Common myeloid progenitor, CD34-positive (primary cell): Measurements from ENCODE around the gene ERC2.

Source experiments
- CTCF ChIA-PET: fragments of 350-600 bp; sonication (Branson Sonifier 250); formaldehyde crosslinking; loops from one replicate; lab custom pipeline; 2021; ENCODE audit warnings: antibody characterized with exemption; lab: Charles Lee
- POLR2A ChIA-PET: fragments of 350-600 bp; sonication (Branson Sonifier 250); formaldehyde crosslinking; loops from one replicate; lab custom pipeline; 2021; ENCODE audit warnings: antibody characterized with exemption; lab: Charles Lee
- DNase-seq, 3 donors: peaks; one replicate each; pipeline versions ENCODE4 v3.0.0 to v3.0.0-alpha.2; 2013
- H3K27ac ChIP-seq, 2 experiments: 1 replicate in 1 of 2; 2 replicates in 1 of 2; pipeline ENCODE4 v1.7.0; 2013; ENCODE audit warnings: inconsistent platforms in 2 of 2, low read length in 2 of 2, mild to moderate bottlenecking in 2 of 2, low read depth in 1 of 2, moderate library complexity in 1 of 2; ENCODE audit not compliant: severe bottlenecking in 2 of 2, insufficient read depth in 1 of 2, poor library complexity in 1 of 2
- H3K27me3 ChIP-seq, 5 experiments: replicated peaks in 2 of 5; 1 replicate in 3 of 5; 2 replicates in 2 of 5; pipeline versions ENCODE4 v1.6.1 to v1.7.0; 2013; ENCODE audit warnings: low read length in 4 of 5, mild to moderate bottlenecking in 2 of 5, moderate library complexity in 2 of 5, inconsistent platforms in 1 of 5; ENCODE audit not compliant: insufficient read depth in 5 of 5, control insufficient read depth in 4 of 5
- H3K36me3 ChIP-seq, 4 experiments: 1 replicate in 2 of 4; 2 replicates in 2 of 4; pipeline versions ENCODE4 v1.6.1 to v1.7.0; 2013; ENCODE audit warnings: low read length in 3 of 4, control low read depth in 1 of 4, mild to moderate bottlenecking in 1 of 4; ENCODE audit not compliant: control insufficient read depth in 4 of 4, insufficient read depth in 4 of 4
- H3K4me1 ChIP-seq, 4 experiments: 1 replicate in 3 of 4; 2 replicates in 1 of 4; pipeline versions ENCODE4 v1.6.1 to v1.7.1; 2013; ENCODE audit warnings: low read length in 3 of 4, mild to moderate bottlenecking in 3 of 4, control low read depth in 1 of 4, inconsistent platforms in 1 of 4, moderate library complexity in 1 of 4; ENCODE audit not compliant: control insufficient read depth in 4 of 4, insufficient read depth in 4 of 4; ENCODE audit errors: control extremely low read depth in 1 of 4
- H3K4me3 ChIP-seq, 7 experiments: 1 replicate in 4 of 7; 2 replicates in 3 of 7; pipeline versions ENCODE4 v1.5.1 to v1.7.0; 2013; ENCODE audit warnings: mild to moderate bottlenecking in 7 of 7, low read length in 6 of 7, moderate library complexity in 6 of 7, inconsistent platforms in 2 of 7, low read depth in 2 of 7, control low read depth in 1 of 7; ENCODE audit not compliant: insufficient read depth in 4 of 7, control insufficient read depth in 1 of 7; ENCODE audit errors: extremely low read depth in 1 of 7
- H3K9me3 ChIP-seq, 5 experiments: 1 replicate in 4 of 5; 2 replicates in 1 of 5; pipeline versions ENCODE4 v1.6.1 to v1.7.1; 2013; ENCODE audit warnings: low read length in 4 of 5, mild to moderate bottlenecking in 2 of 5, inconsistent platforms in 1 of 5, low read depth in 1 of 5, moderate library complexity in 1 of 5; ENCODE audit not compliant: control insufficient read depth in 4 of 5, insufficient read depth in 2 of 5; ENCODE audit errors: control extremely low read depth in 1 of 5
- WGBS: methylation state at CpG from one replicate; pipeline ENCODE4 v1.1.5; 2013; ENCODE audit not compliant: insufficient coverage; 5-methylcytosine and 5-hydroxymethylcytosine counted together

The ERC2 gene

GRCh38 chr3:55484801-55485791 is 983.2 kb downstream of the ERC2 start:
- 5% methylated on average over 24 of the region's 57 CpGs for whole genome bisulfite sequencing
- ChIA-PET CTCF (interaction anchor here (1.0 kb wide), 1 partner anchor 138 kb away, joined by 3 read pairs; no protein-coding TSS in a partner anchor), POLR2A (no interaction called here)
- Histone ChIP-seq H3K4me3 (peak overlapping the region in 2 of 7 experiments; percentile 11 to 25), H3K36me3 (no peaks in the 10 kb centered on the region), H3K27me3 (peaks cover 3 to 99% (median 74%) of the 10 kb centered on the region in 5 experiments), H3K9me3 (peaks cover 0 to 2% (median 0%) of the 10 kb centered on the region in 5 experiments), H3K27ac (no peak overlapping the region), H3K4me1 (peaks cover 0 to 58% (median 35%) of the 10 kb centered on the region in 4 experiments)
- peak; percentile 68 to 81 (median 80) for DNase-seq

GRCh38 chr3:55484191-55484689 is 984.0 kb downstream of the ERC2 start:
- peaks cover 0 to 2% (median 0%) of the 10 kb centered on the region in 5 experiments for H3K9me3 ChIP-seq
- H3K27ac ChIP-seq = no peak overlapping the region
- peaks cover 0 to 54% (median 34%) of the 10 kb centered on the region in 4 experiments for H3K4me1 ChIP-seq
- POLR2A ChIA-PET = no interaction called here
- DNase-seq = no peak
- H3K4me3 ChIP-seq = no peak overlapping the region
- peaks cover 5 to 99% (median 74%) of the 10 kb centered on the region in 5 experiments for H3K27me3 ChIP-seq
- WGBS = 13% methylated on average over 19 of the region's 20 CpGs
- CTCF ChIA-PET = interaction anchor here (1.0 kb wide), 1 partner anchor 139 kb away, joined by 3 read pairs; no protein-coding TSS in a partner anchor
- H3K36me3 ChIP-seq = no peaks in the 10 kb centered on the region

GRCh38 chr3:55483196-55484095 is 984.8 kb downstream of the ERC2 start:
- 4% methylated on average over 24 of the region's 40 CpGs for WGBS
- POLR2A ChIA-PET = no interaction called here
- Histone ChIP-seq H3K36me3 (no peaks in the 10 kb centered on the region), H3K27me3 (peaks cover 5 to 99% (median 66%) of the 10 kb centered on the region in 5 experiments), H3K4me3 (no peak overlapping the region), H3K9me3 (peaks cover 0 to 2% (median 0%) of the 10 kb centered on the region in 5 experiments), H3K27ac (no peak overlapping the region), H3K4me1 (peaks cover 0 to 49% (median 29%) of the 10 kb centered on the region in 4 experiments)
- no peak for DNase-seq
- CTCF ChIA-PET = interaction anchor here (1.5 kb wide), 1 partner anchor 264 kb away, joined by 6 read pairs; no protein-coding TSS in a partner anchor

- ChIA-PET POLR2A (no interaction called here), CTCF (interaction anchor here (1.2 to 1.5 kb wide), 2 partner anchors 238 to 265 kb away, joined by 3 to 6 read pairs; no protein-coding TSS in a partner anchor)
- H3K4me3 ChIP-seq = no peak overlapping the region
- H3K36me3 ChIP-seq = no peaks in the 10 kb centered on the region
- no peak overlapping the region for H3K27ac ChIP-seq
- H3K4me1 ChIP-seq = peaks cover 0 to 44% (median 22%) of the 10 kb centered on the region in 4 experiments
- peaks cover 5 to 99% (median 70%) of the 10 kb centered on the region in 5 experiments for H3K27me3 ChIP-seq
- DNase-seq = peak in 2 of 3 donors; percentile 44 to 49
- 1% methylated on average over 32 of the region's 38 CpGs for WGBS
- peaks cover 0 to 2% (median 0%) of the 10 kb centered on the region in 5 experiments for H3K9me3 ChIP-seq
Observed at GRCh38 chr3:55482496-55483195, 985.6 kb downstream of the ERC2 start.

- ChIA-PET CTCF (interaction anchor here (1.2 to 1.5 kb wide), 2 partner anchors 239 to 266 kb away, joined by 3 to 6 read pairs; no protein-coding TSS in a partner anchor), POLR2A (no interaction called here)
- DNase-seq = peak in 1 of 3 donors; percentile 32
- H3K27ac ChIP-seq = no peak overlapping the region
- H3K4me1 ChIP-seq = peaks cover 0 to 37% (median 16%) of the 10 kb centered on the region in 4 experiments
- H3K9me3 ChIP-seq = peaks cover 0 to 2% (median 0%) of the 10 kb centered on the region in 5 experiments
- H3K36me3 ChIP-seq = no peaks in the 10 kb centered on the region
- 3% methylated on average over 24 of the region's 37 CpGs for WGBS
- peaks cover 5 to 99% (median 66%) of the 10 kb centered on the region in 5 experiments for H3K27me3 ChIP-seq
- H3K4me3 ChIP-seq = no peak overlapping the region
Observed at GRCh38 chr3:55481744-55482495, 986.3 kb downstream of the ERC2 start.
